ENCODE results near the gene VSNL1.

The VSNL1 gene

DNA sequence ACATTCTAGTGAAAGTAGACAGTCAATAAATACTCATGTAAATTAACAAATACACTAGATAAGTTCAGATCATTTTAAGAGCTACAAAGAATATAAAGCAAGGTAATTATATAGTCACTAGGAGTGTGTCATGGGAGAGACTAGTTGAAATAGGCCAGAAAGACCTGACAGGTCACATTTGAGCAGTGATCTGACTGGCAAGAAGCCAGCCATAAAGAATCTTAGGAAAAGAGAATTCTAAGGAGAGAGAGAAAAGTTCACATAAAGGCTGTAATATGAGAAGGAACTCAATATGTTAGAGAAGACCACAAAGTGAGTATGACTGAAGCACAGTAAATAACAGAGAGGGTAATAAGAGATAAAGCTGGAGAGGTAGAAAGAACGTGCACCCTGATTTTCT is 31.2 kb downstream of the VSNL1 start:
- no peak for DNase-seq (ENCODE audit: low read depth)
- TF ChIP-seq, protein P1, sequence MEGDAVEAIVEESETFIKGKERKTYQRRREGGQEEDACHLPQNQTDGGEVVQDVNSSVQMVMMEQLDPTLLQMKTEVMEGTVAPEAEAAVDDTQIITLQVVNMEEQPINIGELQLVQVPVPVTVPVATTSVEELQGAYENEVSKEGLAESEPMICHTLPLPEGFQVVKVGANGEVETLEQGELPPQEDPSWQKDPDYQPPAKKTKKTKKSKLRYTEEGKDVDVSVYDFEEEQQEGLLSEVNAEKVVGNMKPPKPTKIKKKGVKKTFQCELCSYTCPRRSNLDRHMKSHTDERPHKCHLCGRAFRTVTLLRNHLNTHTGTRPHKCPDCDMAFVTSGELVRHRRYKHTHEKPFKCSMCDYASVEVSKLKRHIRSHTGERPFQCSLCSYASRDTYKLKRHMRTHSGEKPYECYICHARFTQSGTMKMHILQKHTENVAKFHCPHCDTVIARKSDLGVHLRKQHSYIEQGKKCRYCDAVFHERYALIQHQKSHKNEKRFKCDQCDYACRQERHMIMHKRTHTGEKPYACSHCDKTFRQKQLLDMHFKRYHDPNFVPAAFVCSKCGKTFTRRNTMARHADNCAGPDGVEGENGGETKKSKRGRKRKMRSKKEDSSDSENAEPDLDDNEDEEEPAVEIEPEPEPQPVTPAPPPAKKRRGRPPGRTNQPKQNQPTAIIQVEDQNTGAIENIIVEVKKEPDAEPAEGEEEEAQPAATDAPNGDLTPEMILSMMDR (IDR thresholded peaks at IDR 0.05; ENCODE audit: control insufficient read depth, extremely low read depth, insufficient read depth), result no peak
- H3K4me3 ChIP-seq (ENCODE audit: low read depth, low read length), result no peak overlapping the region

DNA sequence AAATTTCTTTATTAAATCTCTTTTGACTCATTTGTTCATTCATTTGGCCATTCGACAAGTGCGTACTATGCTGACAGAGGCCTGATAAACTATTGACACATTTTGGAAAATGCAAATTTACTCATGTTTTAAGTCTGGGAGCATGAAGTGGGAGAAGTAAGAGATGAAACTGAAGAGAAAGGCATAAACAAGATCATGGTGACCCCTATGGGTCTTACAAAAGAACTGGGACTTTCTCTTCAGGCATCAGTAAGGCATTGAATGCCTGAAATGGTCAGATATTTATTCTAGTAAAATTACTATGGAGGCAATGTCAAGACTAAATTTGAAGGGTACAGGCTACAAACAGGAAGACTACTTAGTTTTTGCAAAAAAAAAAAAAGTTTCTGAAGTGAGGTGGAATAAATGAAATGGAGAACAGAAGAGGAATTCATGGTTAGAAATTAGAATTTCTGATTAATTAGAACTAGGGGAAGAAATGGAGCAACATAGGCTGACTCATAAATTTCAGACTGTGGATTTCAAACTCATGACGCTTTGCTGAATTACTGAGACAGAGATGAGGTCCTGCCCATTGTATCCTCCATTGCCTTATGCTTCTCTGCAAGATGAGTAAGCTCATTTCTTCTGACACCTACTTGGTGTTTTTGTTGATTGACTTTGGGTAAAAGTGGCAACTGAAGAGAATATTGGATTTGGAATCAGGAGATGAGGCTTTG is 32.7 kb downstream of the VSNL1 start:
- H3K4me3 ChIP-seq (ENCODE audit: low read depth, low read length), result no peak overlapping the region
- TF ChIP-seq, protein P1 (IDR thresholded peaks at IDR 0.05; ENCODE audit: control insufficient read depth, extremely low read depth, insufficient read depth), result peak; percentile 29
- DNase-seq (ENCODE audit: low read depth), result no peak

DNA sequence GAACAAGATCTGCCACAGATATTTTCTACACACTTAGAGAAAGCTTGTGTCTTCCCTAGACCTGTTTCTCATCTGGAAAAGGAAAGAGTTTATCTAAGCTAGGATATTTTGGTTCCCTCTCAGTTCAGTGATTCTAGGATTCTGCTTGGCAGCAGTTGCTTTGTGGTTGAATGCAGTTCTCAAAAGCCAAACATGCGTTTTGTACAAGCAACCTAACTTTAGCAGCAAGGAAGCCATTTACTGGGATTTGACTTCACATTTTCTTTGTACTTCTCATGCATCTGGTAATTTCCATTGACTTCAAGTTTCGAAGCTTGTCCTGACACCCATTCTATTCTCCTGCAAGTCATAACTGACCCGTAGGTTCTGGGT is 33.3 kb downstream of the VSNL1 start:
- H3K4me3 ChIP-seq (ENCODE audit: low read depth, low read length), result no peak overlapping the region
- DNase-seq (ENCODE audit: low read depth), result no peak
- TF ChIP-seq, protein P1 (IDR thresholded peaks at IDR 0.05; ENCODE audit: control insufficient read depth, extremely low read depth, insufficient read depth), result no peak

DNA sequence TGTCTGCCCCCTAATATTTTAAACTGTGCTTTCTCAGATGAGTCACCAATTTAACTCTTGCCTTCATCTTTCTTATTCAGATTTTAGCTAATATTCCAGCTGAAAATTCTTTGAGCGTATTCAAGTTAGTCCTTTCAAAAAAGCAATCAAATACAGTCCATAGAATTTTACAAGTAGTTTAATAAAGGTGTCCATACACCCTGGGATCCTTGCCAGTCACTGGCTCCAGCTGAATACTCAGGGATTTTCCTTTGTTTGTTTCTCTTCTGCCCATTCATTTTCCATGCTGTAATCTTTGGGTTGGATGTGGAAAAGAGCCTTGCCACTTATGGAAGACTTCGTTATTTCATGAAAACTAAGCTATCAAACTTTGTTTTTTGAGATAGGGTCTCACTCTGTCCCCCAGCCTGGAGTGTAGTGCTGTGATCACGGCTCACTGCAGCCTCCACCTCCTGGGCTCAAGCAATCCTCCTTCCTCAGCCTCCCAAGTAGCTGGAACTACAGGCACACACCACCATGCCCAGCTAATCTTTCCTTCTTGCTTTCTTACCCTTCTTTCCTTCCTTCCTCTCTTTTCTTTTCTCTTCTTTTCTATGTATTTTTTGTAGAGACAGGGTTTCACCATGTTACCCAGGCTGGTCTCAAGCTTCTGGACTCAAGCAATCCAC is 34.0 kb downstream of the VSNL1 start:
- DNase-seq (ENCODE audit: low read depth), result no peak
- TF ChIP-seq, protein P1 (IDR thresholded peaks at IDR 0.05; ENCODE audit: control insufficient read depth, extremely low read depth, insufficient read depth), result no peak
- no peak overlapping the region for H3K4me3 ChIP-seq (ENCODE audit: low read depth, low read length)

DNA sequence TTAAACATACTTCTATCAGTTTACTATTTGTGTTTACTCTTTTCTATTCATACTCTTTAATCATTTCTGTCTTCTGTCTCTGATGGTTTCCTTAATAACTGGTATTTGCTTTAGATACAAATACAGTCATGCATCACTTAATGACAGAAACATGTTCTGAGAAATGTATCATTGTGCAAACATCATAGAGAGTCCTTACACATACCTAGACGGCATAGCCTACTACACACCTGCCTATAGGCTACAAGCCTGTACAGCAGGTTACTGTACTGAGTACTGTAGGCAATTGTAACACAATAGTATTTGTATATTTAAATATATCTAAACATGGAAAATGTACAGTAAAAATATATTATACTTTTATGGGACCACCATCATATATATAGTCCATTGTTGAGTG is 36.3 kb downstream of the VSNL1 start:
- DNase-seq (ENCODE audit: low read depth), result no peak
- H3K4me3 ChIP-seq (ENCODE audit: low read depth, low read length), result no peak overlapping the region
- TF ChIP-seq, protein P1 (IDR thresholded peaks at IDR 0.05; ENCODE audit: control insufficient read depth, extremely low read depth, insufficient read depth), result no peak

DNA sequence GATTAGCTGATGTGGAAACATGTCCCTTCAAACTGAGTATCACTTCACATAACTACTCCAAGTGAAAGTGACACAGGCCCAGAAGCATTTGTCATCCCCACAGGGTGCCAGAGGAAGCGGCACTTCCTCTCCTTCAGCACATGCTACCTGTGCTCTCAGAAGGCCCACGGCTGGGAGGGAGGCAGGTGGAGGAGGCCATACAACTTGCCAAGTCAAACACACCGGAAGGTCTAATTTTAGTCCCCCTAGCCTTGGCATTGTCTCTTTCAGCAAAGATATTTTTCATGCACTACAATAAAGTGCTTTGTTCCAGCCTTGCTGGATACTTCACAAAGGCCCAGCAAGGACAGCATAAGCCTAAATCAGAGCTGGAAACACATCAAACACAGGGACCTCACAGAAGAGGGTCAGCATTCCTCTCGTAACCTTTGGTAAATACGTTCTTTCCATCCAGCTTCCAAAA is 38.0 kb downstream of the VSNL1 start:
- TF ChIP-seq, protein P1 (IDR thresholded peaks at IDR 0.05; ENCODE audit: control insufficient read depth, extremely low read depth, insufficient read depth), result no peak
- no peak for DNase-seq (ENCODE audit: low read depth)
- no peak overlapping the region for H3K4me3 ChIP-seq (ENCODE audit: low read depth, low read length)

Measured in LNCaP clone FGC (cell line).